Heart right ventricle (tissue), 16 donors: Measurements from ENCODE around the gene KAT7. TPM values are rescaled to one million over a fixed set of nuclear protein-coding genes. Genes with fewer than 3 reads are reported as not detected.

Experiments
- ATAC-seq, 8 donors: fragments of 200-7000 bp; cut with Tn5 transposase; one replicate each; pipeline ENCODE4 v1.9.1; 2020; ENCODE audit warnings: mild to moderate bottlenecking in 8 of 8, moderate library complexity in 8 of 8, moderate number of reproducible peaks in 1 of 8
- DNase-seq, 2 donors: peaks; one replicate each; pipeline ENCODE4 v3.0.0-alpha.2; 2020
- H3K27ac ChIP-seq, 10 donors: fragments of 200-600 bp; sonication (generic) in 2 of 10; one replicate each; pipeline versions ENCODE4 v1.5.0 to v1.8.0; 2020 to 2022; ENCODE audit warnings: mild to moderate bottlenecking in 3 of 10
- H3K27me3 ChIP-seq, 7 donors: fragments of 200-600 bp; one replicate each; pipeline ENCODE4 v1.8.0; 2021 to 2022; ENCODE audit warnings: mild to moderate bottlenecking in 2 of 7
- H3K36me3 ChIP-seq, 9 donors: fragments of 200-600 bp; sonication (generic) in 1 of 9; one replicate each; pipeline versions ENCODE4 v1.5.0 to v1.8.0; 2020 to 2022; ENCODE audit warnings: mild to moderate bottlenecking in 2 of 9
- H3K4me1 ChIP-seq, 9 donors: fragments of 200-600 bp; sonication (generic) in 1 of 9; one replicate each; pipeline versions ENCODE4 v1.5.0 to v1.8.0; 2020 to 2022; ENCODE audit warnings: mild to moderate bottlenecking in 4 of 9
- H3K4me3 ChIP-seq, 10 donors: fragments of 200-600 bp; sonication (generic) in 2 of 10; one replicate each; pipeline versions ENCODE4 v1.5.0 to v1.8.0; 2020 to 2022; ENCODE audit warnings: mild to moderate bottlenecking in 7 of 10, moderate library complexity in 2 of 10
- H3K9me3 ChIP-seq, 11 donors: fragments of 200-600 bp in 10 of 11; sonication (generic) in 2 of 11; one replicate each; pipeline versions ENCODE4 v1.5.0 to v1.8.0; 2013 to 2022; ENCODE audit warnings: mild to moderate bottlenecking in 2 of 11, control low read depth in 1 of 11, moderate library complexity in 1 of 11
- CTCF ChIP-seq, 9 donors: fragments of 200-600 bp; sonication (generic) in 2 of 9; IDR thresholded peaks; one replicate each; pipeline versions ENCODE4 v1.5.0 to v1.8.0; 2021 to 2022; ENCODE audit warnings: antibody characterized with exemption in 9 of 9, mild to moderate bottlenecking in 5 of 9, moderate library complexity in 1 of 9
- WGBS, 2 donors: extraction: QIAGEN DNeasy Blood & Tissue Kit; methylation state at CpG; one replicate each; pipeline ENCODE4 v1.1.7; 2013; ENCODE audit warnings: inconsistent platforms in 1 of 2; 5-methylcytosine and 5-hydroxymethylcytosine counted together
- intact Hi-C, 10 donors: fragments of 100-400 bp; cut with DNase I; formaldehyde crosslinking; loops; one replicate each; pipeline versions ENCODE4 v1.11.1 to v1.14.2; 2022
- polyA plus RNA-seq, 2 donors: library from polyadenylated mRNA; stranded (reverse); fragments of 200-250 nt; gene quantifications; one replicate each; pipeline ENCODE4 v1.2.3, GENCODE V29; 2013
- total RNA-seq, 10 donors: library from RNA; stranded (reverse); fragmentation: NEBNext Ultra II Directional in 3 of 10; extraction: Animal tissue kit (Norgen Biotek cat#: 25700) in 3 of 10; gene quantifications; one replicate each; pipeline versions ENCODE4 v1.2.1 to v1.2.4, GENCODE V29; 2021 to 2023
- donor health status: Arrhythmogenic right ventricular cardiomyopathy.
- donor health status: ischemic (EF 13 %, LVEDD 7.1; RV severe dilation, severe dysfunction).
- donor health status: healthy with polysubstance abuse.
- donor health status: DM: no; HTN: yes; CAD: no.
- donor health status: DM: no; HTN: no; CAD: no.
- donor health status: ischemic (EF 25% LVEDD 6.9; RV normal size, moderate dysfunction).
- donor health status: ischemic (EF 25% LVEDD 5.7; RV mildly dilated, moderate dysfunction).
- donor health status: healthy.
- donor health status: DM: yes; HTN: yes; CAD: no.
- donor health status: Ischemic cardiomyopathy.
- donor health status: ischemic (EF 35%, LVEDD 5.7; RV mildly dilated, moderate dysfunction).
- donor health status: nonischemic (EF 11% LVEDD 7.7; RV severe dilation, severe dysfunction).
- donor health status: DM: yes; HTN: yes; CAD: no.
- donor health status: PGD.
- donor health status: ischemic (EF 29% LVEDD 5.4; RV normal size, mild dysfunction).
- donor health status: nonischemic (EF 23%, LVEDD 6.1; RV moderate dilation, normal function).

Gene KAT7
- total and polyA plus RNA-seq, 12 donors, result 5.9 to 81.3 (median 60.5) TPM

- WGBS, 2 donors, result 43 to 45% methylated on average over 3 of the region's 3 CpGs
These were observed 5.3 kb upstream of the KAT7 start for GRCh38 chr17:49783071-49783715.

DNA sequence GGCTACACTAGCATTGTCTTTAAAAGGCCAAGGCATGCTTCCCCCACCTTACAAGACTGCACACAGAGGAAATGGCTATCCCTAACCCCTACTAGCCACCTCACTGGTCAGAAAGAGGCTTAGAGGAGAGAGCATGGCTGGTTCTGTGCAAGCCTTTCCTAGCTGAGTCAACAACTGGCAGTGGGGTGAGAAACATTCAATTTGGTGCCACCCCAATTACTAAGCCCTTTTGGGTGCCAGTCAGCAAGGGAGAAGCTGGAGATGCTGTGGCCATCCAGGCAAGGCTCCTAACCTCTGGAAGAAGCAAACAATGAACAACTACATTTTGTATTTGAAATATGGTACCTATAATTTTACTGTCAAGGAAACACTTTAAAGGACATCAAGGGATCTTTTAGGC is 4.7 kb upstream of the KAT7 start:
- no peak for TF ChIP-seq CTCF (IDR thresholded peaks at IDR 0.05)
- Histone ChIP-seq H3K27ac (peak overlapping the region in 9 of 10 donors; percentile 40 to 76 (median 60)), H3K9me3 (no peaks in the 10 kb centered on the region), H3K36me3 (no peaks in the 10 kb centered on the region), H3K27me3 (no peaks in the 10 kb centered on the region), H3K4me1 (peaks cover 4 to 47% (median 37%) of the 10 kb centered on the region in 9 donors), H3K4me3 (no peak overlapping the region)
- intact Hi-C loops, result loop anchor here in 4 of 10 donors (2.0 to 10.0 kb wide), 4 partner anchors 61 to 219 kb away; partner anchors contain the start of gene TAC4 (in 1 of the 4)
- DNase-seq, result no peak
- ATAC-seq, result no peak

More at GRCh38 chr17:49783071-49783715, 5.3 kb upstream of the KAT7 start:
- intact Hi-C loops, result loop anchor here in 3 of 10 donors (5.0 to 10.0 kb wide), 3 partner anchors 62 to 218 kb away; partner anchors contain the start of gene TAC4 (in 1 of the 3)
- Histone ChIP-seq H3K4me3 (no peak overlapping the region), H3K9me3 (no peaks in the 10 kb centered on the region), H3K27me3 (no peaks in the 10 kb centered on the region), H3K4me1 (peaks cover 4 to 47% (median 37%) of the 10 kb centered on the region in 9 donors), H3K27ac (peak overlapping the region in 9 of 10 donors; percentile 29 to 76 (median 60)), H3K36me3 (no peaks in the 10 kb centered on the region)
- TF ChIP-seq CTCF (IDR thresholded peaks at IDR 0.05), result no peak
- DNase-seq (peak; percentile 46 to 70), ATAC-seq (peak in 3 of 8 donors; percentile 29 to 55 (median 42))

- no peak for TF ChIP-seq CTCF (IDR thresholded peaks at IDR 0.05)
- Histone ChIP-seq H3K36me3 (peaks cover 0 to 2% (median 0%) of the 10 kb centered on the region in 9 donors), H3K4me3 (no peak overlapping the region), H3K27me3 (no peaks in the 10 kb centered on the region), H3K9me3 (no peaks in the 10 kb centered on the region), H3K4me1 (peaks cover 5 to 45% (median 36%) of the 10 kb centered on the region in 9 donors), H3K27ac (peak overlapping the region in 6 of 10 donors; percentile 34 to 76 (median 67))
- WGBS, 2 donors, result 63 to 68% methylated on average over 1 of the region's 1 CpG
- ATAC-seq (no peak), DNase-seq (no peak)
- intact Hi-C loops, result loop anchor here in 8 of 10 donors (2.0 to 10.0 kb wide), 7 partner anchors 60 to 220 kb away; partner anchors contain the start of genes TAC4 (in 3 of the 8) and SLC35B1 (in 1 of the 8)
These were observed 3.8 kb upstream of the KAT7 start for GRCh38 chr17:49784636-49785035.

- Histone ChIP-seq H3K27ac (peak overlapping the region; percentile 88 to 100 (median 98)), H3K9me3 (no peaks in the 10 kb centered on the region), H3K36me3 (peaks cover 0 to 34% (median 12%) of the 10 kb centered on the region in 9 donors), H3K4me3 (peak overlapping the region; percentile 77 to 100 (median 94)), H3K4me1 (peaks cover 9 to 67% (median 56%) of the 10 kb centered on the region in 9 donors), H3K27me3 (no peaks in the 10 kb centered on the region)
- ATAC-seq (no peak), DNase-seq (no peak)
- 2% methylated on average over 17 of the region's 17 CpGs for WGBS, 2 donors
- intact Hi-C loops, result loop anchor here in 7 of 10 donors (2.0 to 10.0 kb wide), 8 partner anchors 57 to 223 kb away; partner anchors contain the start of genes TAC4 (in 3 of the 7) and SLC35B1 (in 1 of the 7)
- no peak for TF ChIP-seq CTCF (IDR thresholded peaks at IDR 0.05)
These were observed 500 bp upstream of the KAT7 start for GRCh38 chr17:49787884-49788477.
